Measurements from ENCODE around the gene POU3F2.

The POU3F2 gene

GRCh38 chr6:98844244-98845210, 10.2 kb downstream of the POU3F2 start:
- DNase-seq (ENCODE audit: low spot score): peak; percentile 58

- DNase-seq (ENCODE audit: low spot score): peak; percentile 94
Observed at GRCh38 chr6:98845211-98846020, 11.0 kb downstream of the POU3F2 start.

- no peak for DNase-seq (ENCODE audit: low spot score)
Observed at GRCh38 chr6:98846021-98846380, 11.6 kb downstream of the POU3F2 start.

- no peak for DNase-seq (ENCODE audit: low spot score)
Observed at GRCh38 chr6:98847416-98847778, 13.0 kb downstream of the POU3F2 start.

GRCh38 chr6:98847779-98848538, 13.6 kb downstream of the POU3F2 start:
- DNase-seq (ENCODE audit: low spot score): no peak

- DNase-seq (ENCODE audit: low spot score): no peak
Observed at GRCh38 chr6:98848539-98849242, 14.3 kb downstream of the POU3F2 start.

GRCh38 chr6:98864497-98864896, 30.1 kb downstream of the POU3F2 start:
- DNase-seq (ENCODE audit: low spot score): no peak

- DNase-seq (ENCODE audit: low spot score): no peak
Observed at GRCh38 chr6:98871057-98871456, 36.7 kb downstream of the POU3F2 start.

- no peak for DNase-seq (ENCODE audit: low spot score)
Observed at GRCh38 chr6:98871821-98872220, 37.4 kb downstream of the POU3F2 start.

- DNase-seq (ENCODE audit: low spot score): peak; percentile 17
Observed at GRCh38 chr6:98875375-98875774, 41.0 kb downstream of the POU3F2 start.

- DNase-seq (ENCODE audit: low spot score): no peak
Observed at GRCh38 chr6:98877250-98877649, 42.9 kb downstream of the POU3F2 start.

GRCh38 chr6:98880486-98880885, 46.1 kb downstream of the POU3F2 start:
- DNase-seq (ENCODE audit: low spot score): no peak

- no peak for DNase-seq (ENCODE audit: low spot score)
Observed at GRCh38 chr6:98885330-98885729, 51.0 kb downstream of the POU3F2 start.

- DNase-seq (ENCODE audit: low spot score): no peak
Observed at GRCh38 chr6:98887650-98888049, 53.3 kb downstream of the POU3F2 start.
